ENCODE data around the gene NALCN.

NALCN gene

GRCh38 chr13:101412076-101412475 lies 4.2 kb downstream of the NALCN start:
- DNase-seq: no peak

- no peak for DNase-seq
These were observed 7.2 kb downstream of the NALCN start for GRCh38 chr13:101408992-101409656.

- DNase-seq: no peak
These were observed 8.2 kb downstream of the NALCN start for GRCh38 chr13:101408154-101408553.

- no peak for DNase-seq
These were observed 9.5 kb downstream of the NALCN start for GRCh38 chr13:101406791-101407190.

- DNase-seq: no peak
These were observed 15.1 kb downstream of the NALCN start for GRCh38 chr13:101401196-101401595.

- DNase-seq: no peak
These were observed 16.9 kb downstream of the NALCN start for GRCh38 chr13:101399365-101399764.

- no peak for DNase-seq
These were observed 17.4 kb downstream of the NALCN start for GRCh38 chr13:101398920-101399319.

GRCh38 chr13:101398191-101398590 lies 18.1 kb downstream of the NALCN start:
- no peak for DNase-seq

GRCh38 chr13:101397742-101398141 lies 18.6 kb downstream of the NALCN start:
- DNase-seq: no peak

GRCh38 chr13:101394605-101395004 lies 21.7 kb downstream of the NALCN start:
- DNase-seq: no peak

- DNase-seq: no peak
These were observed 23.2 kb downstream of the NALCN start for GRCh38 chr13:101393140-101393539.

- DNase-seq: no peak
These were observed 25.8 kb downstream of the NALCN start for GRCh38 chr13:101390461-101390860.

- DNase-seq: no peak
These were observed 31.4 kb downstream of the NALCN start for GRCh38 chr13:101384929-101385328.

- no peak for DNase-seq
These were observed 32.7 kb downstream of the NALCN start for GRCh38 chr13:101383595-101383994.

GRCh38 chr13:101382701-101383100 lies 33.6 kb downstream of the NALCN start:
- DNase-seq: no peak

GRCh38 chr13:101382086-101382485 lies 34.2 kb downstream of the NALCN start:
- DNase-seq: no peak

- no peak for DNase-seq
These were observed 55.8 kb downstream of the NALCN start for GRCh38 chr13:101360525-101360924.

GRCh38 chr13:101354895-101355294 lies 61.4 kb downstream of the NALCN start:
- DNase-seq: no peak

GRCh38 chr13:101346942-101347728 lies 69.2 kb downstream of the NALCN start:
- DNase-seq: no peak

- no peak for DNase-seq
These were observed 70.1 kb downstream of the NALCN start for GRCh38 chr13:101346161-101346560.

- DNase-seq: no peak
These were observed 73.0 kb downstream of the NALCN start for GRCh38 chr13:101343128-101343787.

GRCh38 chr13:101341464-101341863 lies 74.8 kb downstream of the NALCN start:
- DNase-seq: no peak

GRCh38 chr13:101339202-101339601 lies 77.1 kb downstream of the NALCN start:
- DNase-seq: no peak

GRCh38 chr13:101332583-101332982 lies 83.7 kb downstream of the NALCN start:
- DNase-seq: no peak
